ENCODE results near the gene SLC6A13.

DNA sequence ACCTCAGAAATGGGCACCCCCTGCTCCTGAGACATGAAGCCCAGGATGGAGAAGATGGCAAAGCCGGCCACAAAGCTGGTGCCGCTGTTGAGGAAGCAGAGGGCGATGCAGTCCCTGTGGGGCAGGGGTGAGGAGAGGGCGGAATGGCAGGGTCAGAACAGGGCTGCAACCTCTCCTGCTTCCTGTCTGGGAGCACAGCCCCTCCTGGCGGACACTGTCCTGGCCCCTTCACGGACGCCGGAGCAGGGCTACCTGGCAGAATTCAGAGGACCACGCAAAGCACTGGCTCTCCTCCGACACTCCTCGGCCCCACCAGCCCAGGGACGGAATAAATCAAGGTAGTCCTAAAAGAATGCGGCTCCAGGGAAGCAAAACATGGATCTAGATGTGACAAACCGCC is 36.2 kb downstream of the SLC6A13 start:
- TF ChIP-seq TAF1 (IDR thresholded peaks at IDR 0.05; ENCODE audit: low read depth) (no peak), POLR2AphosphoS5 (IDR thresholded peaks at IDR 0.05) (no peak), EP300 (conservative IDR thresholded peaks at IDR 0.05; ENCODE audit: poor library complexity, severe bottlenecking) (no peak), EZH2 (IDR thresholded peaks at IDR 0.05; ENCODE audit: borderline replicate concordance, insufficient read depth, low read length, poor library complexity, severe bottlenecking) (no peak), SMC3 (conservative IDR thresholded peaks at IDR 0.05; ENCODE audit: poor library complexity) (no peak)
- TF ChIP-seq, protein P1, sequence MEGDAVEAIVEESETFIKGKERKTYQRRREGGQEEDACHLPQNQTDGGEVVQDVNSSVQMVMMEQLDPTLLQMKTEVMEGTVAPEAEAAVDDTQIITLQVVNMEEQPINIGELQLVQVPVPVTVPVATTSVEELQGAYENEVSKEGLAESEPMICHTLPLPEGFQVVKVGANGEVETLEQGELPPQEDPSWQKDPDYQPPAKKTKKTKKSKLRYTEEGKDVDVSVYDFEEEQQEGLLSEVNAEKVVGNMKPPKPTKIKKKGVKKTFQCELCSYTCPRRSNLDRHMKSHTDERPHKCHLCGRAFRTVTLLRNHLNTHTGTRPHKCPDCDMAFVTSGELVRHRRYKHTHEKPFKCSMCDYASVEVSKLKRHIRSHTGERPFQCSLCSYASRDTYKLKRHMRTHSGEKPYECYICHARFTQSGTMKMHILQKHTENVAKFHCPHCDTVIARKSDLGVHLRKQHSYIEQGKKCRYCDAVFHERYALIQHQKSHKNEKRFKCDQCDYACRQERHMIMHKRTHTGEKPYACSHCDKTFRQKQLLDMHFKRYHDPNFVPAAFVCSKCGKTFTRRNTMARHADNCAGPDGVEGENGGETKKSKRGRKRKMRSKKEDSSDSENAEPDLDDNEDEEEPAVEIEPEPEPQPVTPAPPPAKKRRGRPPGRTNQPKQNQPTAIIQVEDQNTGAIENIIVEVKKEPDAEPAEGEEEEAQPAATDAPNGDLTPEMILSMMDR (IDR thresholded peaks at IDR 0.05; ENCODE audit: poor library complexity, severe bottlenecking) = no peak

All from neural cell (in vitro differentiated cells).